ENCODE measurements around the gene HEG1.
A peak's percentile ranks its signal among the peaks of the same experiment; 100 is the strongest.

DNA sequence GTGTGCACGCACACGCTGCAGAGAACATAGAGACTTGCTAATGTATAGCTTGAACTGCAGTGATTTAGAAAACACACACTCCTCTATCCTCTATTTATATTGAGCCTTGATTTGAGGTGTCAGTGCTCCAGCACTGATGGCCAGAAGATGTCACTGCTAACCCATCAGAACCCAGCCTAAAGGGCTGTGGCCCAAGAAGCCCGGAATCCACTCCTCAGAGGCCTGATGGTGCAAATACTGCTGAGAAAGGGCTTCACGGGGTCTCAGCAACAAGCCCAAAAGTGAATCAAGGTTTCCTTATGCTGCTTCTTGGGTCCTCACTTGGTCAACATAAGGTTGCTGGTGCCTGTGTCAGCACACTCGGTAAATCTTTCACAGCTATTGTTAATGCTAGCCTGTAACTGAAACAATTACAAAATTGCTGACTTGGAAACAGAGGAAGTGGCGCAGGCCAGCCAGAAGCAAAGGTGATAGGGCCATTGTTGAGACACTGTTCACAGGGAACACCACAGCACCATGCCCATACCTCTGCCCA is 60.3 kb downstream of the HEG1 start:
- peak; percentile 25 for TF ChIP-seq CTCF (IDR thresholded peaks at IDR 0.05; ENCODE audit: insufficient read depth, low read length, poor library complexity, severe bottlenecking)
- no peak for TF ChIP-seq EZH2phosphoT487 (conservative IDR thresholded peaks at IDR 0.05; ENCODE audit: low read length)

Measured in SU-DHL-6 (cell line).